Occipital lobe (tissue), 2 donors: ENCODE results near the gene IGFBP4. TPM values are rescaled to one million over a fixed set of nuclear protein-coding genes. Genes with fewer than 3 reads are reported as not detected.

ENCODE experiments used
- DNase-seq: peaks from one replicate; lab custom pipeline; 2025; lab: John Stamatoyannopoulos, UW
- total RNA-seq: library from RNA; depleted of rRNA; stranded (reverse); fragments of >200 nt; gene quantifications from one replicate; pipeline ENCODE4 v1.2.3, GENCODE V29; 2014

The IGFBP4 gene
- total RNA-seq, 1 donor from 2014 or later, result 15.4 TPM

- DNase-seq, result no peak
These were observed 44.2 kb downstream of the IGFBP4 start for GRCh38 chr17:40487371-40488020.

GRCh38 chr17:40490289-40490853, 47.1 kb downstream of the IGFBP4 start:
- DNase-seq, result peak; percentile 53

GRCh38 chr17:40490982-40491381, 47.7 kb downstream of the IGFBP4 start:
- DNase-seq, result no peak

GRCh38 chr17:40491486-40491885, 48.2 kb downstream of the IGFBP4 start:
- no peak for DNase-seq

- no peak for DNase-seq
These were observed 50.4 kb downstream of the IGFBP4 start for GRCh38 chr17:40493697-40494096.

GRCh38 chr17:40495140-40495539, 51.9 kb downstream of the IGFBP4 start:
- no peak for DNase-seq

- no peak for DNase-seq
These were observed 52.9 kb downstream of the IGFBP4 start for GRCh38 chr17:40496170-40496569.

- DNase-seq, result no peak
These were observed 53.6 kb downstream of the IGFBP4 start for GRCh38 chr17:40496634-40497420.

GRCh38 chr17:40497695-40498094, 54.4 kb downstream of the IGFBP4 start:
- DNase-seq, result no peak

- no peak for DNase-seq
These were observed 55.2 kb downstream of the IGFBP4 start for GRCh38 chr17:40498281-40499084.

- DNase-seq, result no peak
These were observed 56.4 kb downstream of the IGFBP4 start for GRCh38 chr17:40499551-40500189.

- no peak for DNase-seq
These were observed 56.9 kb downstream of the IGFBP4 start for GRCh38 chr17:40500190-40500589.

GRCh38 chr17:40500709-40501108, 57.5 kb downstream of the IGFBP4 start:
- no peak for DNase-seq

GRCh38 chr17:40501499-40501911, 58.3 kb downstream of the IGFBP4 start, which contains the start of gene TNS4:
Gene TNS4, minus strand, starts transcription at chr17:40501623. Its CDS starts 5,198 bp downstream, at chr17:40496425.
- DNase-seq, result no peak

- no peak for DNase-seq
These were observed 59.5 kb downstream of the IGFBP4 start for GRCh38 chr17:40502716-40503115.

- DNase-seq, result no peak
These were observed 59.9 kb downstream of the IGFBP4 start for GRCh38 chr17:40503154-40503553.

- DNase-seq, result no peak
These were observed 63.5 kb downstream of the IGFBP4 start for GRCh38 chr17:40506786-40507185.
